A549 (cell line): ENCODE results near the gene TMA7B. TPM values are rescaled to one million over a fixed set of nuclear protein-coding genes. Genes with fewer than 3 reads are reported as not detected.

Source experiments
- ATAC-seq, 2 experiments: fragments of 200-7000 bp in 1 of 2; fragments of >200 bp in 1 of 2; cut with Nextera tagmentation in 1 of 2; cut with Tn5 transposase in 1 of 2; 3 replicates each; pipeline versions ENCODE4 v1.8.0 to v1.9.1; 2018 to 2020; ENCODE audit warnings: mild to moderate bottlenecking in 1 of 2, moderate library complexity in 1 of 2
- CTCF ChIA-PET: fragments of 300-600 bp; sonication (Branson Sonifier 250); formaldehyde crosslinking; extraction: SDS; loops from one replicate; lab custom pipeline; 2021; ENCODE audit warnings: antibody characterized with exemption, inconsistent platforms; lab: Yijun Ruan, JAX
- POLR2A ChIA-PET: fragments of 350-600 bp; formaldehyde crosslinking; extraction: SDS; loops from one replicate; lab custom pipeline; 2021; ENCODE audit warnings: antibody characterized with exemption, inconsistent platforms; lab: Yijun Ruan, JAX
- DNase-seq, 2 experiments: peaks; one replicate each; pipeline versions ENCODE4 v3.0.0 to v3.0.0-alpha.2; 2011 to 2016; ENCODE audit warnings: low read depth in 1 of 2, low spot score in 1 of 2
- FAIRE-seq: peaks from 2 replicates; lab custom pipeline; 2011; peaks lifted over from hg19 to GRCh38; lab: Jason Lieb, UNC
- H3K27ac ChIP-seq, 2 experiments: fragments of >200 bp; sonication (Bioruptor Twin); formaldehyde crosslinking; 3 replicates each; pipeline ENCODE4 v1.5.1; 2016 to 2017
- H3K4me1 ChIP-seq: fragments of >200 bp; sonication (Bioruptor Twin); formaldehyde crosslinking; 3 replicates; pipeline ENCODE4 v1.6.1; 2016
- H3K4me2 ChIP-seq: fragments of >200 bp; sonication (Bioruptor Twin); formaldehyde crosslinking; 3 replicates; pipeline ENCODE4 v1.6.1; 2016
- H3K4me3 ChIP-seq: fragments of >200 bp; sonication (Bioruptor Twin); formaldehyde crosslinking; 3 replicates; pipeline ENCODE4 v1.5.1; 2016
- H3K9me3 ChIP-seq: fragments of >200 bp; sonication (Bioruptor Twin); formaldehyde crosslinking; 3 replicates; pipeline ENCODE4 v1.6.1; 2016
- BHLHE40 ChIP-seq: IDR thresholded peaks from 2 replicates; pipeline ENCODE4 v1.6.1; 2012; ENCODE audit warnings: low read depth, low read length, inconsistent platforms
- CHD2 ChIP-seq: fragments of 150-350 bp; IDR thresholded peaks from 2 replicates; pipeline ENCODE4 v1.6.1; 2014; ENCODE audit warnings: low read length; ENCODE audit not compliant: partially characterized antibody
- CHD4 ChIP-seq: fragments of 200-600 bp; sonication (generic); IDR thresholded peaks from 2 replicates; pipeline ENCODE4 v1.6.1; 2016; ENCODE audit warnings: antibody characterized with exemption, mild to moderate bottlenecking, borderline replicate concordance
- EHF ChIP-seq: fragments of 250-450 bp; sonication (Bioruptor Pico); IDR thresholded peaks from 2 replicates; pipeline ENCODE4 v1.5.0; 2020; ENCODE audit warnings: mild to moderate bottlenecking
- EP300 ChIP-seq, 2 experiments: fragments of >200 bp; sonication (Bioruptor Twin); formaldehyde crosslinking; IDR thresholded peaks; 2 replicates in 1 of 2; 3 replicates in 1 of 2; pipeline ENCODE4 v1.6.1; 2016 to 2017
- FOSB ChIP-seq: fragments of 250-450 bp; sonication (Bioruptor Pico); IDR thresholded peaks from 2 replicates; pipeline ENCODE4 v1.5.0; 2020; ENCODE audit warnings: mild to moderate bottlenecking, moderate library complexity
- HOXB5 ChIP-seq: fragments of 250-450 bp; sonication (Bioruptor Pico); IDR thresholded peaks from 2 replicates; pipeline ENCODE4 v1.5.0; 2020; ENCODE audit warnings: mild to moderate bottlenecking, moderate library complexity
- NFE2L2 ChIP-seq: fragments of 150-350 bp; conservative IDR thresholded peaks from 2 replicates; pipeline ENCODE4 v1.6.1; 2014; ENCODE audit warnings: low read length
- NPAS2 ChIP-seq: fragments of 250-450 bp; sonication (Bioruptor Pico); IDR thresholded peaks from 2 replicates; pipeline ENCODE4 v1.8.0; 2022; ENCODE audit warnings: mild to moderate bottlenecking, moderate library complexity, borderline replicate concordance
- POLR2A ChIP-seq: IDR thresholded peaks from 2 replicates; pipeline ENCODE4 v1.6.1; 2012; ENCODE audit warnings: mild to moderate bottlenecking, low read length
- RAD21 ChIP-seq, 2 experiments: fragments of >200 bp in 1 of 2; sonication (Bioruptor Twin) in 1 of 2; formaldehyde crosslinking in 1 of 2; IDR thresholded peaks in 1 of 2; conservative IDR thresholded peaks in 1 of 2; 2 replicates in 1 of 2; 3 replicates in 1 of 2; pipeline ENCODE4 v1.6.1; 2012 to 2018; ENCODE audit warnings: inconsistent platforms in 1 of 2
- RFX5 ChIP-seq: fragments of 450-650 bp; IDR thresholded peaks from 2 replicates; pipeline ENCODE4 v1.7.1; 2014; ENCODE audit warnings: antibody characterized with exemption, mild to moderate bottlenecking, moderate library complexity
- RNF2 ChIP-seq: fragments of 200-600 bp; sonication (generic); IDR thresholded peaks from 2 replicates; pipeline ENCODE4 v1.6.1; 2016; ENCODE audit warnings: low read depth, mild to moderate bottlenecking, antibody characterized with exemption, moderate library complexity, borderline replicate concordance
- SMC3 ChIP-seq: fragments of >200 bp; sonication (Bioruptor Twin); formaldehyde crosslinking; IDR thresholded peaks from 3 replicates; pipeline ENCODE4 v1.6.1; 2018; ENCODE audit warnings: inconsistent platforms
- TFCP2L1 ChIP-seq: fragments of 250-450 bp; sonication (Bioruptor Pico); IDR thresholded peaks from 2 replicates; pipeline ENCODE4 v1.5.0; 2021; ENCODE audit warnings: mild to moderate bottlenecking
- TP53 ChIP-seq: fragments of 250-450 bp; sonication (Bioruptor Pico); IDR thresholded peaks from 2 replicates; pipeline ENCODE4 v1.5.0; 2021; ENCODE audit warnings: mild to moderate bottlenecking, moderate library complexity
- ZSCAN20 ChIP-seq: fragments of 250-450 bp; sonication (Bioruptor Pico); IDR thresholded peaks from 2 replicates; pipeline ENCODE4 v1.8.0; 2022; ENCODE audit warnings: mild to moderate bottlenecking, moderate library complexity
- WGBS: methylation state at CpG from one replicate; pipeline ENCODE4 v1.1.6; 2017; ENCODE audit errors: missing lambda C conversion rate; 5-methylcytosine and 5-hydroxymethylcytosine counted together
- polyA plus RNA-seq, 4 experiments: library from polyadenylated mRNA; depleted of rRNA in 3 of 4; stranded (reverse); fragments of >200 nt; fragmentation: RNase III in 1 of 4; extraction: RNeasy Plus Mini Kit Qiagen cat#74134 plus additional on column Dnase treatment in 1 of 4; gene quantifications; 2 replicates in 3 of 4; 3 replicates in 1 of 4; pipeline ENCODE4 v1.2.3, GENCODE V29; 2011 to 2017
- TF ChIP-seq, protein P1 (sequence below): fragments of 250-450 bp; sonication (Bioruptor Pico); IDR thresholded peaks from 2 replicates; pipeline ENCODE4 v1.5.0; 2020; ENCODE audit warnings: low read depth, mild to moderate bottlenecking, moderate library complexity
- TF ChIP-seq, protein P2 (sequence below): IDR thresholded peaks from 2 replicates; pipeline ENCODE4 v1.6.1; 2012
- TF ChIP-seq, protein P3 (sequence below): fragments of 150-350 bp; IDR thresholded peaks from 2 replicates; pipeline ENCODE4 v1.6.1; 2014; ENCODE audit warnings: low read depth, mild to moderate bottlenecking, low read length
- TF ChIP-seq, protein P4 (sequence below): IDR thresholded peaks from 2 replicates; pipeline ENCODE4 v1.6.1; 2012

The TMA7B gene
- polyA plus RNA-seq, 2 of the 4 experiments (the other 2 are of a cell fraction): not detected

DNA sequence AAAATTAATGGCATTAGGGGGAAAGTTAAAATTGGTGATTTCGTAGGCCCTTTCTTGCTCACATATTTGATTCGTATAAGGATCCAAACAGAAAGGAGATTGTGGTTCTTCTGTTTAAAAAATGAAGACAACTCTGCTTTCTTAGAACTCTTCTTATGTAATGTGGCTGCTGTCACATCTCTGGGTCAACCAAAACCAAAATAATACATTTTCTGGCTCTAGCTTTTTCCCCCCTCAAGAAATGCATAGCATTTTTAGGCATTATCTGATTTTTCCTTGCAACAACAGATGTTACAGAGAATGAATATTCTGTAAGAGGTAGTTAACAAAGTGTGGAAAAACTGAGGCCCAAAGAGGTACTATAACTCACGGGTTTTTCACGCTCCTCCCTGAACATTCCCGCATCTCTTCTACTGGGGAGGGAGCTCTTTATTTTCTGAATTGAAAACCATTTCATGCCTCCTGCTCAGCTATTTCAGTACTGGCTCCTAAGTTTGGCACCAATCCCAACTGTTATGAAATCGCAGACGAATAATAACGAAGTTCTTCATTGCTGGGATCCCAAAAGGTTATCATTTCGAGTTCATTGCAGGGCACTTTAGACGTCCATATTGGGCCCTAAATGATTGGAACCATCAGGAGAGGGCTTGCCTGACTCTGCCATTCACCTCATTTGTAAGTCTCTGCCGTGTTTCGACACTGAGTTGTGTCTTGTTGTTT, 42.3 kb upstream of the TMA7B start:
- ATAC-seq: no peak
- POLR2A ChIA-PET: no interaction called here
- no peak for TF ChIP-seq ZSCAN20 (CRISPR knock-in tag)
- TF ChIP-seq, all 56 proteins: peak for 0

DNA sequence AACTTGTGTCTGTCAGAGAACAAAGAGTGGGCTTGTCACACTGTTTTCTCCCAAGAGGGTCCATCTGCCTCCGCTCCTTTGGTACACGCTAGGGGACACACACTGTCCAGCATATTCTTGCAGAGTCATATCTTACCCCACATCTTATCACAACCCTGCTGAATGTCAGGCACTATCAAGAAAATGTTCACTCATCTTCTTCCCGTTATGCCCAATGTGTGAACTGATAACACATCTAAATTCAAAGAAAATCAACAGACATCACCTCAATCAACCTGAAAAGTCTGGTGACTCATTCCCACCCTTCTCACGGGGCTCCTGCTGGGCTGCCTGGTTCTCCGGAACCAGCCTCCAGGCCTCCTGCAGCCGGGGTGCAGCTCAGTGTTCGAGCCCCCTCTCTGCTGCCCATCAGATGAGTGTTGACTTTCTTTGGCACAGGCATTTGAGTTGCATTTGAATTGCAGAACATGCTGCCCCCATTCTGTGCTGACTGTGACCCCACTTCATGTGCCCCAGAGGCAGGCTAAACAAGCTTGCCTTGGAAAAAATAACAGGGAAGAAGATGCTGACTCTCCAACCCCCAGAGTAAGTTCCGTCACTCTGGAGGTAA, 40.0 kb upstream of the TMA7B start:
- H3K4me2 ChIP-seq: no peak overlapping the region
- 56% methylated on average over 6 of the region's 8 CpGs for WGBS
- no peak for DNase-seq
- TF ChIP-seq EP300 (IDR thresholded peaks at IDR 0.05) (no peak), CHD4 (no peak), BHLHE40 (no peak), NPAS2 (CRISPR knock-in tag) (no peak), EHF (CRISPR knock-in tag) (no peak), RNF2 (no peak), SMC3 (no peak), TFCP2L1 (CRISPR knock-in tag) (no peak), RFX5 (no peak), HOXB5 (CRISPR knock-in tag) (no peak), NFE2L2 (no peak), TP53 (no peak), POLR2A (no peak), FOSB (no peak), RAD21 (conservative IDR thresholded peaks at IDR 0.05 in 1 of 2, IDR thresholded peaks at IDR 0.05 in 1 of 2) (no peak)
- TF ChIP-seq, protein P1, sequence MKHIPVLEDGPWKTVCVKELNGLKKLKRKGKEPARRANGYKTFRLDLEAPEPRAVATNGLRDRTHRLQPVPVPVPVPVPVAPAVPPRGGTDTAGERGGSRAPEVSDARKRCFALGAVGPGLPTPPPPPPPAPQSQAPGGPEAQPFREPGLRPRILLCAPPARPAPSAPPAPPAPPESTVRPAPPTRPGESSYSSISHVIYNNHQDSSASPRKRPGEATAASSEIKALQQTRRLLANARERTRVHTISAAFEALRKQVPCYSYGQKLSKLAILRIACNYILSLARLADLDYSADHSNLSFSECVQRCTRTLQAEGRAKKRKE: no peak
- TF ChIP-seq, protein P2, sequence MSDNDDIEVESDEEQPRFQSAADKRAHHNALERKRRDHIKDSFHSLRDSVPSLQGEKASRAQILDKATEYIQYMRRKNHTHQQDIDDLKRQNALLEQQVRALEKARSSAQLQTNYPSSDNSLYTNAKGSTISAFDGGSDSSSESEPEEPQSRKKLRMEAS: no peak
- TF ChIP-seq, protein P3, sequence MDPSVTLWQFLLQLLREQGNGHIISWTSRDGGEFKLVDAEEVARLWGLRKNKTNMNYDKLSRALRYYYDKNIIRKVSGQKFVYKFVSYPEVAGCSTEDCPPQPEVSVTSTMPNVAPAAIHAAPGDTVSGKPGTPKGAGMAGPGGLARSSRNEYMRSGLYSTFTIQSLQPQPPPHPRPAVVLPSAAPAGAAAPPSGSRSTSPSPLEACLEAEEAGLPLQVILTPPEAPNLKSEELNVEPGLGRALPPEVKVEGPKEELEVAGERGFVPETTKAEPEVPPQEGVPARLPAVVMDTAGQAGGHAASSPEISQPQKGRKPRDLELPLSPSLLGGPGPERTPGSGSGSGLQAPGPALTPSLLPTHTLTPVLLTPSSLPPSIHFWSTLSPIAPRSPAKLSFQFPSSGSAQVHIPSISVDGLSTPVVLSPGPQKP: no peak
- TF ChIP-seq, protein P4, sequence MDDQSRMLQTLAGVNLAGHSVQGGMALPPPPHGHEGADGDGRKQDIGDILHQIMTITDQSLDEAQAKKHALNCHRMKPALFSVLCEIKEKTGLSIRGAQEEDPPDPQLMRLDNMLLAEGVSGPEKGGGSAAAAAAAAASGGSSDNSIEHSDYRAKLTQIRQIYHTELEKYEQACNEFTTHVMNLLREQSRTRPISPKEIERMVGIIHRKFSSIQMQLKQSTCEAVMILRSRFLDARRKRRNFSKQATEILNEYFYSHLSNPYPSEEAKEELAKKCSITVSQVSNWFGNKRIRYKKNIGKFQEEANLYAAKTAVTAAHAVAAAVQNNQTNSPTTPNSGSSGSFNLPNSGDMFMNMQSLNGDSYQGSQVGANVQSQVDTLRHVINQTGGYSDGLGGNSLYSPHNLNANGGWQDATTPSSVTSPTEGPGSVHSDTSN: no peak
- TF ChIP-seq, all 56 proteins: peak for 0
- Histone ChIP-seq H3K9me3 (no peaks in the 10 kb centered on the region), H3K27ac (no peak overlapping the region), H3K4me3 (no peak overlapping the region), H3K4me1 (no peaks in the 10 kb centered on the region)
- ChIA-PET POLR2A (no interaction called here), CTCF (no interaction called here)
- ATAC-seq: no peak
- no peak for FAIRE-seq

More for the DNA sequence above, 42.3 kb upstream of the TMA7B start:
- no peak for FAIRE-seq
- DNase-seq: no peak
- CTCF ChIA-PET: interaction anchor here (0.6 to 1.1 kb wide), 2 partner anchors 26 to 35 kb away, joined by 3 to 6 read pairs; no protein-coding TSS in a partner anchor
- WGBS: 46% methylated on average over 12 of the region's 12 CpGs
- H3K4me2 ChIP-seq: no peak overlapping the region
- no peaks in the 10 kb centered on the region for H3K9me3 ChIP-seq
- H3K4me1 ChIP-seq: no peaks in the 10 kb centered on the region
- H3K4me3 ChIP-seq: no peak overlapping the region
- H3K27ac ChIP-seq: no peak overlapping the region

DNA sequence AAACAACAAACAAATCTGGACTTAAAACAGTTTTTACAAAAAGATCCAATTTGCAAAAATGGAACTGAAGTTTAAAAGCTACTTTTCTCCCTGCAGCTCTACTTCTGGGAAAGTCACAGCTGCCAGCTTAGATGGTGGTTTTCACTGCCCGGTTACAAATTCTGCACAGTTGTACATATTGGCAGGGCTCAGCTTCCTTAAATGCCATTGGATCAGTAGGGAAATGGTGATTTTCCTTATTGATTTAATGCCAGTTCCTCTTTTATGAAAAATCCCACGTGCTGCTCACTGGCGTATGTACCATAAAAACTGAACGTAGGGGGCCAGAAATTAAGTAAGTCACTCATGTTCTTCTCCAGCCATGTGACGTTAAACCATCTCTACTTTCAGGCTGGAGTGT, 36.5 kb upstream of the TMA7B start:
- H3K4me1 ChIP-seq: no peaks in the 10 kb centered on the region

More for the DNA sequence above, 36.5 kb upstream of the TMA7B start:
- no peak overlapping the region for H3K27ac ChIP-seq
- H3K9me3 ChIP-seq: no peaks in the 10 kb centered on the region
- POLR2A ChIA-PET: no interaction called here
- WGBS: 49% methylated on average over 5 of the region's 5 CpGs
- ATAC-seq: no peak
- no peak for TF ChIP-seq CHD2
- TF ChIP-seq, all 56 proteins: peak for 0
- DNase-seq (no peak), FAIRE-seq (no peak)
- no peak overlapping the region for H3K4me2 ChIP-seq
- H3K4me3 ChIP-seq: no peak overlapping the region
- CTCF ChIA-PET: interaction anchor here (0.7 to 1.0 kb wide), 2 partner anchors 9 to 110 kb away, joined by 3 read pairs; no protein-coding TSS in a partner anchor
